ENCODE measurements around the gene PSMG4. TPM values are rescaled to one million over a fixed set of nuclear protein-coding genes. Genes with fewer than 3 reads are reported as not detected.
A peak's percentile ranks its signal among the peaks of the same experiment; 100 is the strongest.

PSMG4 gene
- total RNA-seq, 1 experiment from 2014 or later, result 29.3 TPM

- Histone ChIP-seq H3K9ac (ENCODE audit: extremely low read depth, insufficient read length, low read length) (no peak overlapping the region), H3T11ph (ENCODE audit: low read length) (no peak overlapping the region), H3K23ac (ENCODE audit: insufficient read length, low read depth, low read length) (no peak overlapping the region), H3K79me2 (ENCODE audit: insufficient read depth, low read length) (no peaks in the 10 kb centered on the region), H3K4me2 (ENCODE audit: insufficient read depth, insufficient read length, low read length) (no peak overlapping the region), H4K8ac (replicated peaks; ENCODE audit: insufficient read length, low read depth, low read length) (no peak overlapping the region), H3K9me3 (ENCODE audit: control insufficient read depth, low read depth, low read length) (no peaks in the 10 kb centered on the region), H2BK15ac (ENCODE audit: low read depth, low read length) (no peak overlapping the region), H2BK5ac (ENCODE audit: insufficient read length, low read length) (no peak overlapping the region), H3K23me2 (ENCODE audit: insufficient read length, low read depth, low read length, poor library complexity, severe bottlenecking) (no peaks in the 10 kb centered on the region), H3K27ac (ENCODE audit: insufficient read length, low read depth, low read length) (no peak overlapping the region), H4K20me1 (ENCODE audit: control insufficient read depth, insufficient read depth, insufficient read length) (no peaks in the 10 kb centered on the region), H2BK20ac (ENCODE audit: low read depth, low read length, poor library complexity, severe bottlenecking) (no peak overlapping the region), H2AFZ (ENCODE audit: low read length) (no peak overlapping the region), H3K4ac (ENCODE audit: low read depth, low read length) (no peak overlapping the region), H2AK5ac (ENCODE audit: insufficient read length, low read length) (no peak overlapping the region), H2BK120ac (ENCODE audit: low read depth, low read length, poor library complexity, severe bottlenecking) (no peak overlapping the region), H4K5ac (ENCODE audit: insufficient read length, low read depth, low read length) (no peak overlapping the region), H2BK12ac (ENCODE audit: insufficient read length, low read depth, low read length) (no peak overlapping the region), H3K18ac (ENCODE audit: insufficient read length, low read depth, low read length) (no peak overlapping the region), H3K27me3 (ENCODE audit: insufficient read depth, low read length) (no peaks in the 10 kb centered on the region), H3K79me1 (ENCODE audit: insufficient read depth, low read depth, low read length, poor library complexity, severe bottlenecking) (no peaks in the 10 kb centered on the region), H3K56ac (ENCODE audit: insufficient read length, low read depth, low read length) (no peak overlapping the region), H4K91ac (ENCODE audit: insufficient read length, low read depth, low read length) (no peak overlapping the region), H3K4me1 (ENCODE audit: insufficient read depth, low read length) (no peaks in the 10 kb centered on the region), H3K14ac (ENCODE audit: insufficient read depth, low read length) (no peak overlapping the region)
- Mint-ChIP-seq H3K36me3 (ENCODE audit: insufficient read depth in 1 of 3, low read depth in 3 of 3) (peaks cover 33 to 54% (median 53%) of the 10 kb centered on the region in 3 experiments; a peak in 6 of 7 replicates), H3K4me3 (no peak overlapping the region), H3K4me1 (peaks cover 4 to 9% of the 10 kb centered on the region in 2 experiments; a peak in 1 of 4 replicates), H3K9me3 (no peaks in the 10 kb centered on the region), H3K27me3 (ENCODE audit: low read depth) (no peaks in the 10 kb centered on the region), H3K27ac (0 out of 7 replicates have a peak overlapping the region, but pooled peaks of 1 of the 3 experiments have one; percentile 68)
- WGBS (ENCODE audit: extremely low coverage, insufficient read length, low lambda C conversion rate), result no CpG with 5 or more reads among the region's 32 CpGs
- TF ChIP-seq, protein P1, sequence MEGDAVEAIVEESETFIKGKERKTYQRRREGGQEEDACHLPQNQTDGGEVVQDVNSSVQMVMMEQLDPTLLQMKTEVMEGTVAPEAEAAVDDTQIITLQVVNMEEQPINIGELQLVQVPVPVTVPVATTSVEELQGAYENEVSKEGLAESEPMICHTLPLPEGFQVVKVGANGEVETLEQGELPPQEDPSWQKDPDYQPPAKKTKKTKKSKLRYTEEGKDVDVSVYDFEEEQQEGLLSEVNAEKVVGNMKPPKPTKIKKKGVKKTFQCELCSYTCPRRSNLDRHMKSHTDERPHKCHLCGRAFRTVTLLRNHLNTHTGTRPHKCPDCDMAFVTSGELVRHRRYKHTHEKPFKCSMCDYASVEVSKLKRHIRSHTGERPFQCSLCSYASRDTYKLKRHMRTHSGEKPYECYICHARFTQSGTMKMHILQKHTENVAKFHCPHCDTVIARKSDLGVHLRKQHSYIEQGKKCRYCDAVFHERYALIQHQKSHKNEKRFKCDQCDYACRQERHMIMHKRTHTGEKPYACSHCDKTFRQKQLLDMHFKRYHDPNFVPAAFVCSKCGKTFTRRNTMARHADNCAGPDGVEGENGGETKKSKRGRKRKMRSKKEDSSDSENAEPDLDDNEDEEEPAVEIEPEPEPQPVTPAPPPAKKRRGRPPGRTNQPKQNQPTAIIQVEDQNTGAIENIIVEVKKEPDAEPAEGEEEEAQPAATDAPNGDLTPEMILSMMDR (conservative IDR thresholded peaks at IDR 0.05), result no peak
- no peak for DNase-seq
Observed at GRCh38 chr6:3272911-3273547, 14.3 kb downstream of the PSMG4 start.
